Activated CD4-positive, alpha-beta T cell treated with anti-CD3 and anti-CD28 coated beads, Interleukin-2, amount 50 U/mL, for 4 hours (primary cell): Measurements from ENCODE around the gene PTRH1.

ENCODE experiments used
- DNase-seq, 2 experiments: peaks; one replicate each; pipeline ENCODE4 v3.0.0-alpha.2; 2020

Gene PTRH1

DNA sequence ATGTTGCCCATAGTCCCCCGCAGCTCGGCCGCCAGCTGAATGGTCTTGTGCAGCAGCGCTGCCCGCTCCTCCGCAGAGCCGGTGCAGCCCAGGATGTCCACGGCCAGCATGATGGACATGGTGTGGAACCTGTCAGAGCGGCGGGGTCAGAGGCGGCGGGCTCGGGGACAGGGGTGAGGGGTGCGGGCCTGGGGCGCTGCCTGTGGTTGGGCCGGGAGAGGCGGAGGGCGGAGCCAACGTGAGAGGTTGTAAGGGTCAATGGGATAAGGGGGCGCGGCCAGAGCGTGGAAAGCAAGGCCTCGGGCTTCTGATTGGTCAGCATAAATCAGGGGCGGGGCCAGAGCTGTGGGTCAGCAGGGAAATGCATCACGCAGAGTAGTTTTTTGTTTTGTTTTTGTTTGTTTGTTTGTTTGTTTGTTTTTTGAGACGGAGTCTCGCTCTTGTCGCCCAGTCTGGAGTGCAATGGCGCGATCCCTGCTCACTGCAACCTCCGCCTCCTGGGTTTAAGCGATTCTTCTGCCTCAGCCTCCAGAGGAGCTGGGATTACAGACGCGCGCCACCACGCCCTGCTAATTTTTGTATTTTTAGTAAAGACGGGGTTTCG, 26.5 kb upstream of the PTRH1 start:
- DNase-seq: no peak

DNA sequence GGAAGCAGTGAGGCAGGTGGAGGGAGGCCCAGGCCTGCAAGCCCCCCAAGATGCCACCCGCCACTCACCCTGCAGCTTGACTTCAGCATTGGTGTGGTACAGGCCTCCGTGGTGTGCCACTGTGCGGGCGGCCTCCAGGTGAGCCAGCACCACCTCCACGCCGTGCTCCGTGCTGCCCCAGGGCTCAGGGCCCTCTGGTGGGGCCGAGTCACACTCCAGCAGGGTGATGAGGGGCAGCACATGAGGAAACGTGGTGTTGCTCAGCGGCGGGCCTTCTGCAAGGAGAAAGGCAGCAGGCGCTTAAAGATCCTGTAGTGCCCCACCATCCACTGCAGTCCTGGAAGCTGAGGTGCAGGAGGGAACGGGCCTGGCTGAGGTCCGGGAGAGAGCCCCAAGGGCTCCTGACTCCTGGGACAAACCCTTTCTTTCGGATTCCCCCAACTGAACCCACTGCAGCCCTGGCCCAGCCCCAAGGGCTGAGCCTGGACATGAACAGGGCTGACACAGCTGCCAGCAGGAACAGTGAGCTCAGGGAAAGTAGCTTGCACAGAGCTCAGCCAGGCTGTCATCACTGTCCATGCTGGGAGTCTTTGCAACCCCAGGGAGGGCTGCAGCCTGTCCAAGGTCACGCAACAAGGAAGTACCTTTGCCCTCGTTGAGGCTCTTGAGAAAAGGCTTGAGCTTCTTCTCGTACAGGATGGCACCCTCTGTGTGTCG, 24.3 kb upstream of the PTRH1 start:
- no peak for DNase-seq

DNA sequence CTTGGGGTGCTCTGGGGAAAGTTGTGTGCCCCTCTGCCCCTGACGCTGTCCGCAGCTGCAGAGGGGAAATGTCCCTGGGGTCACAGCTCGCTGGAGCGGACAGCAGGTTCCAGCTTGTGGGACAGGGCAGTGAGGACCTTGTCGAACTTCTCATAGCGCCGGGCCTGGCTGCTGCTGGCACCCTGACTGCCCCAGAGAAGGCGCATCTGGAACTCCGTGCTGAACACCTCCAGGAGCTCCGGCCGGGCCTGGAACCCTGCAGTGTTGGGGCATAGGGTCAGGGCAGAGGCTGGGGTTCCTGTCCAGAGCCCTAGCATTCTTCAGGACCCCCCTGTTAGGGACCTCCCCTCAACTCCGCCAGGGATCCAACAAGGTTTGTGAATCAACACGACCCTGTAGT, 23.2 kb upstream of the PTRH1 start:
- DNase-seq: no peak

DNA sequence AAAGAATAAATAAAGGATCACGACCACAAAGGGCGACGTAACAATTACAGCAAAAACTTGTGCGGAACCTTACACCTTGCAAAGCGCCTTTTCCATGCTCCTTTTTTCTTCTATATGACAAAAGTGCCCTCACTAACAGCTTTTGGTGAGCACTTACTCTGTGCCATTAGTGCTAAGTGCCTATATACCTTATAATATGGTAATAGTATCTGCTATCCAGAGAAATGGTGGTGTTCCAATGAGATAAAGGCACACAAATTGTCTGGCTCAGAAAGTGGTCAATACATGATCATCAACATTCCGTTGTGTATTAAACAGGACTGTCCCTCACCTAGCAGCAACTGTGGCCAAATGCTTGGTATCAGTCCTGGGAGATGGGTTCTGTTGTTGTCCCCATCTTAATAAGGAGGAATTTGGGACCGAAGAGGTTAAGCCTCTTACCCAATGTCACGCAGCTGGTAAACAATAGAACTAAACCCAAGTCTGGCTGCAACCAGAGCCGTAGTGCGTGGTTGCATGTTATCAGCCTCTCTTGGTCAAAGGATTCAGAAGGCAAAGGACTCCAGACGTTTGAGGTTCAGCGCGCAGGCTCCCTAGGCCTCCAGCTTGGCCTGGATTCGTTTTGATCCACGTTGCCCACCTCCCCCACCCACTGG, 20.2 kb upstream of the PTRH1 start:
- DNase-seq: no peak

DNA sequence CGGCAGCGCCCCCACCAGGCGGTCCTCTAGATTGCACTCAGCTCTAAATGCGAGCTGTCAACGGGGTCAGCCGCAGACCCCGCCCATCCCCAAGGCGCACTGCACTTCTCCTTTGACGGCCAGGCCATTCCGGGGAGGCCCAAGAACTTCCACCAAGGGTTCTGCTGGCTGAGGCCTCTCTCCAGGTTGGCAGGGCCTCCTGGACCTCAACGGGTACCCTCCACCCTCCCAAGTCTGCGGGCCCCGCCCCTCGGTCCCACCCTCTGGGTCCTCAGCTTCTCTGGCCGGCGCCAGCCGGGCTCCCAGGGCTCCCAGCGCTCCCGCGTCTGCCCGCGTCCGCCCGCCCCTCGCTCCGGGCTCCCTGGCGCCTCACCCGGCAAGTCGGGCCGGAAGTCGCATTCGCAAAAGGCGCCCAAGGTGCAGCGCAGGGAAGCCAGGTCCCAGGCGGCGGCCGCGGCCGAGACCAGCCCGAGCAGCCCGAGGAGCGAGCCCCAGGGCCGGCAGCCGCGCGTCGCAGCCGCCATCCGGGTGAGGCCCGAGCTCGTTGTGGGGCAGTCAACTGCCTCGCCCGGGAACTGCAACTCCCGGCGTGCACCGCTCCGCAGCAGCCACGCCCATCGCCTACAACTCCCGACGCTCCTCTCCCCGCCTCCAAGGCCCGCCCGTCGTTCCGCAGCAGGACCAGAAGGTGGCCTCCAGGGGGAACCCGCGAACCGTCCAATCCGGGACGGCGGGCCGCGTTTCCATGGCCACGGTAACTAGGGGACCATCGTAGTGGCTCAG, 19.5 kb upstream of the PTRH1 start, which contains the start of gene TOR2A:
TSS of gene TOR2A (minus strand) at position 548 of the 783 bp plus-strand sequence. CDS start at position 524, 24 bp downstream.
- peak; percentile 97 for DNase-seq

DNA sequence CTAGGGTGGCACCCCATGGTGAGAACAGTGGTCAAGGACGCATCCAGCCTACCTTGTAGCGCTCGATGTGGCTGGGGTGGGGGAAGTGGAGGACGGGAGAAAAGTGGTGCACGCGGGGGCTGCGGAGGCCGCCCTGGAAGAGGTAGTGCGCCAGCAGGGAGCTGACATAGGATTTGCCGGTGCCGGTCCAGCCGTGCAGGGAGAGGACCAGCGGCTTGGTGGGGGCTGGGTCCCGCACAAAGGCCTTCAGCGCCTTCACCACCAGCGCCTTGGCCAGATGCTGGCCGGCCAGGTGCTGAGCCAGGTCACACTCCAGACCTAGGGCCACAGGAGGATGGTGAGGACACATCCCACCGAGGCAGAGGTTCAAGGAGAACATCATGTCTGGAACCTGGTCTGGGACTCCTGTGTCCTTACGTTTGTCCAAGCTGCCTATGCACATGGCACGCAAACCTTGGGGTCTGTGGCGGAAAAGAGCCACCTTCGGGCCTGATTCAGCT, 18.8 kb upstream of the PTRH1 start:
- DNase-seq: no peak

DNA sequence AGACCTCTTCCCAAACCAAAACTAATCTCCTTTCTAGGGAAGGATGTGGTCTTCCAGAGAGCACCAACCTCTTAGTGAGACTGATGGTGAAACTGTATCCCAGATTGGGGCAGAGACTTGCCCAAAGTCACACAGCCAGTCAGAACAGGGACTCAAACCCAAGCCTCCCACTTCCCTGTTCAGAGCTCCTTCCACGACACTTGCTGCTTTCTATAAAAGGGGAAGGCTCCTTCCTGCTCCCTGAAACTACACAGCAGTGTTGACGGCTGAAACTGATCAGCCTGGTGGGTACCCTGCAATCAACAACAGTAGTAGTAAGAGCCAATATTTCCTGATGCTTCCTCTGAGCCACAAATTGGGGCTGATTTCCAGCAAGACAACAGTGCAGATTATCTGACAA, 18.2 kb upstream of the PTRH1 start:
- DNase-seq: no peak

DNA sequence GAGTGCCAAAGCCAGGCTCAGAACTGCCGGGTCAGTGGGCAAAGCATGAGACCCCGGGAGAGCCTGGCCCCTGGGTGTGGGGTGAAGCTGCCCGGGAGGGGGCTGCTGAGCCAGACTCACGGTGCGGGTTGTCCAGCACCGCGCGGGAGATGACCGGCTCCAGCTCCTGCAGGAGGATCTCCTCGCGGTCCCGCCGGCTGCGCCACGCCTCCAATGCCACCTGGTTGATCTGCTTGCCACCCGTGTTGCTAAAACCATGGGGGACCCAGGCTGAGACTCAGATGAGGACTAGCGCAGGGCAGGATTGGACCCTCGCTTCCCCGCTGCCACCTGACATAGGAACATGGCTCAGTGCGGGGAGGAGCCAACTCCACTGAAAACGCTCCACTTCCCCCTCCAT, 17.0 kb upstream of the PTRH1 start:
- no peak for DNase-seq

DNA sequence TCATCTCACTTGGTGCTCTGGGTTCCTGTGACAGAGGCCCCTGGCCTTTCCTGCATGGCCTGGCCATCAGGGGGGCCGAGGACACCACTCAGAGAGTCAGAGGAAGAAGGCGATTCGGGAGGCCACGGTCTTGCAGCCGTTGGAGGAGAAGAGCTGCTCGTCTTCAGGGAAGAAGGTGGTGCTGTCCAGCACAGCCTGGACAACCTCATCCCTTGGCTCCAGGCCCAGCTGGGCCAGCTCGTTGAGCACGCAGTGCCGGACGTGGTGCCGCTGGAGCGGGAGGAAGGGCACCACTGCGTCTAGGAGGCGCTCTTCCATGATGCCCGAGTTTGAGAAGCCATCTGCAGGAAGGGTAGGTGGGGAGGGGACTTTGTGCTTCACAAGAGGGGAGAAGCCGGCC, 16.5 kb upstream of the PTRH1 start:
- no peak for DNase-seq

DNA sequence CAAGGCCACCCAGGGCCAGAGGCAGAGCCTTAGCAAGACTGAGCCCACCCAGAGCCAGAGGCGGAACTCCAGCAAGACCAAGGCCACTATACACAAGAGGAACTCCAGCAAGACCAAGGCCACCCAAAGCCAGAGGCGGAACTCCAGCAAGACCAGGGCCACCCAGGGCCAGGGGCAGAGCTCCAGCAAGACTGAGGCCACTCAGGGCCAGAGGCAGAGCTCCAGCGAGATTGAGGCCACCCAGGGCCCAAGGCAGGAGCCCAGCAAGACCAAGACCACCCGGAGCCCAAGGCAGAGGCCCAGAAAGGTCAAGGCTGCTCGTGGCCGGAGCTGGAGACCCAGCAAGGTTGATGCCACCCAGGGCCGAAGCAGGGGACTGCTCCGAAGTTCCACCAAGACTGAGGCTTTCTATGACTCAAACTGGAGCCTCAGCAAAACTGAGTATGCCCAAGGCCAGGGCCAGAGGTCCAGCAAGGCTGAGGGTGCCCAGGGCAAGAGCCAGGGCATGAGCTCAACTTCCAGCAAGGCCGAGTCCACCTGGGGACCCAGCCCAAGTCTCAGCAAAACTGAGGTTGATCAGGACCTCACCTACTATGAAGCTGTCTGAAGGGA, 15.4 kb upstream of the PTRH1 start:
- no peak for DNase-seq

DNA sequence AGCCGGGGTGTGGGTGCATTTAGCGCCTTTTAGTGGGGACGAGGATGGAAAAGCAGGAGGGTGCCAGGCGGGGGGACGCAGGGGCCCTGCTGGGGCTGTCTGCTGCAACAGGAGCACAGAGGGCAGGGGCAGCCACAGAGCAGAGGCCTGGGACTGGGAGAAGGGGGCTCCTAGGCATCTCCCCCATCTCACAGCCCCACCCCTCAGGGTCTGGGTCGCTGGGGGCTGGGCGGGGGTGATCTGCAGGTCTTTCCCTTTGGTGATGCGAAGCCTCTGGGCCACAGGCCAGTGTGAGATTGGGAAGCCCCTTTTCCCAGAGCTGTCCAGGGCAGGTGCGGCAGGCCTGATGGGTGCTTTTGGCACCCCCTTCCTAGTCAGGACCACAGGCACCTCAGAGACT, 14.8 kb upstream of the PTRH1 start:
- no peak for DNase-seq

DNA sequence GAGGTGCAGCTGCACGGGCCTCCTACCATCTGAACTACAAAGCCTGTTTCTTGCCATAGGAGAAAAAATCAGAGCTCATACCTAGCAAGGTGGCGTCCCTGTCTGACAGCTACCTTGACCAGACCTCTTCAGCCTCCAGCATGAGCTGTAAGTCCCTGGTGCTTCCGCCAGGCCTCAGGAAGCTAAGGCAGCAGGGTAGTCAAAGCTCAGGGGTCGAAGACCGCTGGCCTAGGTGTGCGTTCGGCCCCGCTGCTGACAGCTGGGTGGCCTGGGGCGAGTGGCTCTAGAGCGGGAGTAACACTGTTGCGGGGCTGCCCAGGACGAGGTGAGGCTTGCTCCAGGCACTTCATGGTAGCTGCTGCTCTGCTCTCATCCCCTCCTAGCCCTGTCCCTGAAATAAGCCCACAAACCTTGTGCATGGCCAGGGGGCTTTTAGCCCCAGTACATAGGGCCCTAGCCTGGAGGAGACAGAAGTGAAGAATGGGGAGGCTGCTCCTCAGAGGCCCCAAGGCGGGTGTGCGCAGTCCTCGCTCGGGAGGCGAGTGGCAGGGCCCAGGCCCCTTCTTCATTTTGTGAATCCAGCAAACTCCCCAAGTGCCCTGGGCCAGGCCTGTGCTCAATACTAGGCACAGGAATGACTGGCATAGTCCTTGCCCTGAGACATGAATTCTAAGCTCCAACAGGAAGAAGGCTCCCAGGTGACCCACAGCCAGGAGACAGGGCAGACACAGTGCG, 14.2 kb upstream of the PTRH1 start:
- DNase-seq: no peak

DNA sequence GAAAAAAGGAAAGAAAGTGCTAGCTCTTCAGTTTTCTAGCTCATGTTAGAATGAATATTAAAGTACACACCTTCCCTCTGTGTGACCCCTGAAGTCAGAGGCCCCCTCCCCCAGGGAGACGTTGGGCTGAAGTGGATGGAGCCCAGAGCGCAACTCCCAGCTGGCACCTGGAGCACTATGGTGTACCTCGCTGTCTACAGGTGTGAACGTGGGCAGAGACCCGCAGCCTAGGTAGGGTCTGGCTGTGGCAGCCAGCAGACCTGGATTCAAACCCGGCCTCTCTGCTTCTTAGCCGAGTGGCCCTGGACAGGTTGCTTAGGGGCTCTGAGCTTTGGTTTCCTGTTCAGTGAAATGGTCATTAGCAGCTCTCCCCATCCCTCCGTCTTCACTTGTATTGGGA, 13.3 kb upstream of the PTRH1 start:
- no peak for DNase-seq

DNA sequence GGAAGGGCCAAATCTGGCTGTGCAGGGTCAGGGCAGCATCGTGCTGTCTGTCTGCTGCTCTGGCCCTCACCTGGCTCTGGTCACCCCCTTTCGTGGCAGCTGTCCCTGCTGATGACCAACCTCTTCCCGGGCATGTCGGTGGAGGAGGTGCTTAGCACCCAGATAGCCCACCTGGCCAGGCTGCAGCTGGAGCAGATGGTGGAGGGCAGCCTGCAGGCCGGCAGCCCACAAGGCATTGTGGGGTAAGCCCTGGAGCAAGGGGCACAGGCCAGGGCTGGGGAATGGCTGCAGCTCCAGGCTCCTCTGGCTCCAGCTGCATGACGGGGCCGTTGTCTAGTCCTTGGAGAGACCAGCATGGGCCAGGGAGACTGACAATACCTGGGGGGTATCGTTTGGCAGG, 11.4 kb upstream of the PTRH1 start:
- no peak for DNase-seq

DNA sequence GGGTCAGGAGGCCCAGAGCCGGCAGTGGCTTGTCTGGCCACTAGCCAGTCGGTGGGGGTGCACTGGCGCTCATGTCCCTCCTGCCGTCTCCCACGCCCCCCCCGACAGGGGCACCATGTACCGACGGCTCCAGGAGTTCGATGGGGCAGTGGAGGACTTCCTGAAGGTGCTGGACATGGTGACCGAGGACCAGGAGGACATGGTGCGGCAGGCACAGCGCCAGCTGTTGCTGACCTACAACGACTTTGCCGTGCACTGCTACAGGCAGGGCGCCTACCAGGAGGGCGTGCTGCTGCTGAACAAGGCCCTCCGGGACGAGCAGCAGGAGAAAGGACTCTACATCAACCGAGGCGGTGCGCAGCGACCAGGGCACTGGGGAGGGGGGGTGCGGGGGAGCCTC, 8.5 kb upstream of the PTRH1 start:
- no peak for DNase-seq

DNA sequence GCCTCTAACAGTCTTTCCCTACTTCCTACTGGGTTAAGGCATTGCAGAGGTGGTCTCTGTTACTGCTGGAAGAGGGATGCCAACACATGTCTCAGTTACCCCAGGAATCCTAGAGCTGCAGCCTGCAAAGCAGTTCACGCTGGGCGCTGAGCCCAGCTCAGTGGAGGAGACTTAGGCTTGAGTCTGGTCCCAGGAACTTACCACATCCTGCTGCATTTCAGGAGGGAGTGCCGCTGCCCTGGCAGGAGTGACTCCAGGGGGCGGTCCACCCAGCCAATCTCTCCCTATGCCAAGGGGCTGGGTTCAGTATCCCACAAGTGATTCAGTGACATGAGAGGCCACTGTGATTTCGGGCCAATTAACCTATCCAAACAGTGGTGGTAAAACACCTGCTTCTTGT, 8.0 kb upstream of the PTRH1 start:
- no peak for DNase-seq

DNA sequence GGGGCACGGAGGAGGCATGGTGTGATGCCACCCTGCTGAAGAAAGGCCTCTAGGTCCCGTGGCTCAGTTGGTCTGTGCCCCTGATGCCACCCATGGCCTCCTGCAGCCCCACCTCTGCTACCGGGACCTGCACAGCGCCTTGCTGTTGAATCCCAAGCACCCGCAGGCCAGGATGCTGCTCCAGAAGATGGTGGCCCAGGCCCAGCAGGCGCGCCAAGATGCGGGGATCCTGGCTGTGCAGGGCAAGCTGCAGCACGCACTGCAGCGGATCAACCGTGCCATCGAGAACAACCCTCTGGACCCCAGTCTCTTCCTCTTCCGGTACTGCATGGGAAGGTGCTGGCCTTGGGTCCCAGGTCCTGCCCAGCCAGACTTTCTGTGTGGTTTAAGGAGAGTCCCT, 7.5 kb upstream of the PTRH1 start:
- DNase-seq: no peak

DNA sequence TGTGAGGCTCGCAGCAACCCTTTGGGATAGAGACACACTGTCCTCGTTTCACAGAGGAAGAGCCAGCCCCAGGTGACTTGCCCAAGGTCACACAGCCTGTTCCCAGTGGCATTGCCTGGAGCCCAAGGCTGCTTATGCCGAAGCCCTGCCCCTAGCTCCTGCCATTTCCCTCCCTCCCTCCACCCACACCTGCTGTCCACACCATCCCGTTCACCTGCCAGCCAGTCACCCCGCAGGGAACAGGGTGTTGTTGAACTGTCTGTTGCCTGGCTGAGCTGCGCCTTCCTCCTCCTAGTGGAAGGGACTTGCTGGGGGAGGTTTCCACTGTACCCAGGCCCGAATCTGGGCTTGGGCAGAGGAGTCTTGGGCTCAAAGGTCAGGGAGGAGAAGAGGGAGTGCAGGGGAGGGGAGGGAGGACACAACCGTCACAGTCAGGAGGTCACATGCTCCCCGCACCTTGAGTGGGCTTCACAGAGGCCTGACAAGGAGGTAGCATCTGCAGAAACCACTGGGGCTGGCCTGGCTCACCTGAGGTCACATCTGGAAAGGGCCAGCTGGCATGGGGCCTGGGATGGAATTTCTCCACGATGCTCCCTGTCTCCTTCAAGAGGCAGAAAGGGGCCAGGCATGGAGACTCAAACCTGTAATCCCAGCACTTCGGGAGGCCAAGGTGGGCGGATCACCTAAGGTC, 6.7 kb upstream of the PTRH1 start:
- no peak for DNase-seq

DNA sequence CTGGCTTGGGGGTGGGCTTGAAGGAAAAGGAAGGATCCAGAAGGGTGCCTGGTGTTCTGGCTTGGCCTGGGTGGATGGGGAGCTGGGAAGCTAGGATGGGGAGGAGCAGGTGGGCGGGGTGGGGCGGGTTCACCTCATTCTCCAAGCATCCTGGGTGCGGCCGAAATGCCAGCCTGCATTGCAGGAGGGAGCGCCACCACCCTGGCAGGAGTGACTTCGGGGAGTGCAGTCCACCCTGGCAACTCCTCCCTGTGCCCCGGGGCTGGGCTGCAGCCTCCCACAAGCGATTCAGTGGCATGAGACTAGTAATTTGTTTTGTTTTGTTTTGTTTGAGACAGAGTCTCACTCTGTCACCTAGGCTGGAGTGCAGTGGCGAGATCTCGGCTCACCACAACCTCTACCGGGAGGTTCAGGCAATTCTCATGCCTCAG, 5.9 kb upstream of the PTRH1 start:
- DNase-seq: no peak

DNA sequence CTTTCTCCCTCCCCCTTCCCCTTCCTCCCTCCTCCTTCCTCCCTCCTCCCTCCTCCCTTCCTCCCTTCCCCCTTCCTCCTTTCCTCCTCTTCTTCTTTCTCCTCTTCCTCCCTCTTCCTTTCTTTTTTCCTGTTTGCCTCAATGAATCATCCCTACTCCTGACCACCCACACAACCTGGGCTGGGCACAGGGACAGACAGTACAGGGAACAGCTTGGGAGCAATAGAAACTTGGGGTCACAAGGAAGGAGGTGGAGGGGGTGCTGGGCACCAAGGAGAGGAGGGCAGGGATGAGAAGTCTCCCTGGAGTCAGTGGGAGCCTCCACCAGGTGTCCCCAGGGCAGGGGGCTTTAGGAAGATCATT, 5.4 kb upstream of the PTRH1 start:
- DNase-seq: no peak

DNA sequence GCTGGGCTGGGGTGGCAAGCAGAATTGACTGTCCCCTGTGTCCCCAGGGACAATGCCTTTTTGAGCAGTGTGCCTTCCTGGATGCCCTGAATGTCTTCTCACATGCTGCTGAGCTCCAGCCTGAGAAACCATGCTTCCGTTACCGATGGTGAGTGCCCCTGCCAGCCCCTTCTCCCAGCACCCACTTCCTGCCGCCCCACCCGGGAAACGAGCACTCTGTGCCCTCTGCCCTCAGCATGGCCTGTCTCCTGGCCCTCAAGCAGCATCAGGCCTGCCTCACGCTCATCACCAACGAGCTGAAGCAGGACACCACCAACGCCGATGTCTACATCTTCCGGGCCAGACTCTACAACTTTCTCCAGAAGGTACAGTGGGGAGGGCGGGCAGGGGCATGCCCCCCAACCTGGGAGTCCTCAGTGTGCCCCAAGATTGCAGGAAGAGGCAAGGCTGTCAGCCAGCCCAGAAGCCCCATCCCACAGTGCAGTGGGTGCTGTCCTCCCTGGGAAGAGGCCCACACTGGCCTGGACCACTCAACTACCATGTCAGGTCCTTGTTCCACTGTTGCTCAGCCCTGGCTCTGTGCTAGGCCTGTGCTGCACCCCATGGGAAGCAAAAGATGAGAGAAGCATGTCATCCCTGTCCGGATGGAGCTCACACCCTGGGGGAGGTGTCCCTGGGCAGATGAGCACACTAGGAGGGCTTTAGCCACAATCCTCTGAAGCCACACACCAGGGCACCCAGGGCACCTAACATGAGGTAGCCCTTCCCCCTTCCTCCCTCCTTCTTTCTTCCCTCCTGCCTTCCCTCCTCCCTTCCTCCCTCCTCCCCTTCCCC, 4.8 kb upstream of the PTRH1 start:
- no peak for DNase-seq
